C1 segment of cervical spinal cord (tissue), 14 donors: ENCODE data around the gene KRTAP19-1.

Experiments used
- DNase-seq, 14 donors: peaks; one replicate each; lab custom pipeline; 2025; lab: John Stamatoyannopoulos, UW

The KRTAP19-1 gene

DNA sequence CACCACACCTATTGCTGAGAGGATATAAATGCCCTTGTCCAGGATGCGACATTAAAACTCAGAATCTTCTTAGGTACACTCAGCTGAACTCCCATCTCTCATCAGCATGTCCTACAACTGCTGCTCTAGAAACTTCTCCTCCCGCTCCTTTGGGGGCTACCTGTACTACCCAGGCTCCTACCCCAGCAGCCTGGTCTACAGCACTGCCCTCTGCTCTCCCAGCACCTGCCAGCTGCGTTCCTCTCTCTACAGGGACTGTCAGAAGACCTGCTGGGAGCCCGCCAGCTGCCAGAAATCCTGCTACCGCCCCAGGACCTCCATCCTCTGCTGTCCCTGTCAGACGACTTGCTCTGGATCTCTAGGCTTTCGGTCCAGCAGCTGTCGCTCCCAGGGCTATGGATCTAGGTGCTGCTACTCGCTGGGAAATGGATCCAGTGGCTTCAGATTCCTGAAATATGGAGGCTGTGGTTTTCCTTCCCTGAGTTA is 50.0 kb downstream of the KRTAP19-1 start, which contains the start of gene KRTAP13-4:
KRTAP13-4 (plus strand) TSS at position 51 of the 486 bp plus-strand sequence; CDS start at position 107, 56 bp downstream.
- no peak for DNase-seq
